ENCODE results near the gene MATR3. TPM values are rescaled to one million over a fixed set of nuclear protein-coding genes. Genes with fewer than 3 reads are reported as not detected.

Gene MATR3
- total RNA-seq, 1 experiment from 2014 or later: 194 TPM

- no peaks in the 10 kb centered on the region; the same call in 1 of the 2 replicates for H3K9me3 ChIP-seq (ENCODE audit: control insufficient read depth, insufficient read depth, low read depth, low read length)
- DNase-seq (ENCODE audit: low read depth, low spot score) (no peak), ATAC-seq (no peak)
- no TSS peak for BruUV-seq (replicated peaks)
- intact Hi-C loops (cut with micrococcal nuclease; ENCODE audit: unreplicated experiment) (no loop called here), in situ Hi-C loops (cut with HindIII; ENCODE audit: low pct_unique_long_range_greater_than_20kb, low sequenced_read_pairs) (no loop called here)
- no peaks in the 10 kb centered on the region for H3K4me1 ChIP-seq (ENCODE audit: control insufficient read depth, insufficient read depth, low read length)
- TF ChIP-seq POLR2AphosphoS5 (IDR thresholded peaks at IDR 0.05; ENCODE audit: low read depth, low read length) (no peak), CTCF (IDR thresholded peaks at IDR 0.05) (no peak), SIN3A (IDR thresholded peaks at IDR 0.05; ENCODE audit: borderline replicate concordance, insufficient read depth, low read depth, low read length) (no peak), REST (IDR thresholded peaks at IDR 0.05; ENCODE audit: insufficient read depth in 1 of 2, low read depth in 2 of 2, low read length in 1 of 2) (no peak), TCF7L2 (IDR thresholded peaks at IDR 0.05; ENCODE audit: low read depth, low read length) (no peak)
- H3K27ac ChIP-seq (ENCODE audit: low read length): no peak overlapping the region
- peaks cover 2% of the 10 kb centered on the region; the same call in 1 of the 2 replicates for H3K27me3 ChIP-seq (ENCODE audit: control insufficient read depth, insufficient read depth, low read length)
- no peak overlapping the region for H3K4me3 ChIP-seq (ENCODE audit: low read depth in 2 of 2, low read length in 2 of 2)
- POLR2A ChIA-PET: no interaction called here
- CTCF ChIA-PET: no interaction called here
- H3K36me3 ChIP-seq (ENCODE audit: control insufficient read depth, insufficient read depth, low read length): no peaks in the 10 kb centered on the region
Observed at GRCh38 chr5:139246394-139246793, 47.1 kb upstream of the MATR3 start.

- Histone ChIP-seq H3K4me1 (ENCODE audit: control insufficient read depth, insufficient read depth, low read length) (no peaks in the 10 kb centered on the region), H3K36me3 (ENCODE audit: control insufficient read depth, insufficient read depth, low read length) (no peaks in the 10 kb centered on the region), H3K4me3 (ENCODE audit: low read depth in 2 of 2, low read length in 2 of 2) (no peak overlapping the region), H3K27me3 (ENCODE audit: control insufficient read depth, insufficient read depth, low read length) (no peaks in the 10 kb centered on the region), H3K9me3 (ENCODE audit: control insufficient read depth, insufficient read depth, low read depth, low read length) (no peaks in the 10 kb centered on the region), H3K27ac (ENCODE audit: low read length) (no peak overlapping the region)
- POLR2A ChIA-PET: no interaction called here
- ATAC-seq (no peak), DNase-seq (ENCODE audit: low read depth, low spot score) (no peak)
- intact Hi-C loops (cut with micrococcal nuclease; ENCODE audit: unreplicated experiment) (no loop called here), in situ Hi-C loops (cut with HindIII; ENCODE audit: low pct_unique_long_range_greater_than_20kb, low sequenced_read_pairs) (no loop called here)
- CTCF ChIA-PET: no interaction called here
- BruUV-seq (replicated peaks): no TSS peak
- TF ChIP-seq POLR2AphosphoS5 (IDR thresholded peaks at IDR 0.05; ENCODE audit: low read depth, low read length): no peak
- no peak for TF ChIP-seq TCF7L2 (IDR thresholded peaks at IDR 0.05; ENCODE audit: low read depth, low read length)
- TF ChIP-seq SIN3A (IDR thresholded peaks at IDR 0.05; ENCODE audit: borderline replicate concordance, insufficient read depth, low read depth, low read length): no peak
- no peak for TF ChIP-seq REST (IDR thresholded peaks at IDR 0.05; ENCODE audit: insufficient read depth in 1 of 2, low read depth in 2 of 2, low read length in 1 of 2)
- no peak for TF ChIP-seq CTCF (IDR thresholded peaks at IDR 0.05)
Observed at GRCh38 chr5:139248826-139249453, 44.6 kb upstream of the MATR3 start.

Data from Panc1 (cell line).